CD4-positive, alpha-beta T cell treated with Interleukin-15 for 4 hours (primary cell): ENCODE results near the gene SSX2.
"Not testable (repeated sequence)": the region's sequence is repeated elsewhere in the genome, so short reads cannot be mapped to it uniquely, and the experiment has no call there.

Experiments used
- DNase-seq: peaks from one replicate; pipeline ENCODE4 v3.0.0-alpha.2; 2020; ENCODE audit warnings: low spot score

Gene SSX2

GRCh38 chrX:52707078-52707477, at the start of gene SSX2:
TSS of gene SSX2 (minus strand) at chrX:52707178. CDS start at chrX:52705749, 1,429 bp downstream.
- DNase-seq, result not testable (repeated sequence)

GRCh38 chrX:52750952-52751351, 44.0 kb upstream of the SSX2 start, which contains the start of gene SSX2B:
TSS of gene SSX2B (plus strand) at chrX:52751252. CDS start at chrX:52752681, 1,429 bp downstream.
- DNase-seq, result not testable (repeated sequence)

- not testable (repeated sequence) for DNase-seq
Observed at GRCh38 chrX:52692034-52692433, 14.9 kb downstream of the SSX2 start.

- DNase-seq, result not testable (repeated sequence)
Observed at GRCh38 chrX:52662218-52662617, 44.8 kb downstream of the SSX2 start.

- not testable (repeated sequence) for DNase-seq
Observed at GRCh38 chrX:52655475-52655874, 51.5 kb downstream of the SSX2 start.

GRCh38 chrX:52654800-52655199, 52.2 kb downstream of the SSX2 start, which contains the start of gene SSX7:
TSS of gene SSX7 (minus strand) at chrX:52654900. CDS start at chrX:52653472, 1,428 bp downstream.
- not testable (repeated sequence) for DNase-seq

- DNase-seq, result not testable (repeated sequence)
Observed at GRCh38 chrX:52650676-52651075, 56.3 kb downstream of the SSX2 start.

- not testable (repeated sequence) for DNase-seq
Observed at GRCh38 chrX:52648956-52649355, 58.0 kb downstream of the SSX2 start.
